IMR-90 (cell line): ENCODE data around the gene TUBGCP3. TPM values are rescaled to one million over a fixed set of nuclear protein-coding genes. Genes with fewer than 3 reads are reported as not detected.

Source experiments
- ATAC-seq: fragments of 200-7000 bp; cut with Tn5 transposase; 2 replicates; pipeline ENCODE4 v1.9.1; 2020; ENCODE audit warnings: low read depth, mild to moderate bottlenecking, moderate library complexity
- BruUV-seq: library from RNA; stranded (reverse); fragments of 400-500 nt; replicated peaks from 2 replicates; lab custom pipeline; 2021; lab: Mats Ljungman, UMichigan
- CTCF ChIA-PET: fragments of 300-600 bp; formaldehyde crosslinking; extraction: SDS; loops from one replicate; lab custom pipeline; 2021; ENCODE audit warnings: antibody characterized with exemption; lab: Yijun Ruan, JAX
- POLR2A ChIA-PET: fragments of 300-600 bp; sonication (Branson Sonifier 250); formaldehyde crosslinking; loops from one replicate; lab custom pipeline; 2022; ENCODE audit warnings: antibody characterized with exemption; ENCODE audit not compliant: unreplicated experiment; lab: Charles Lee
- DNase-seq: peaks from one replicate; pipeline ENCODE4 v3.0.0; 2013
- H2AFZ ChIP-seq: replicated peaks from 2 replicates; pipeline ENCODE3; 2013; ENCODE audit warnings: low read length, mild to moderate bottlenecking; ENCODE audit not compliant: poor library complexity
- H2AK5ac ChIP-seq: 2 replicates; pipeline ENCODE4 v1.6.1; 2013; ENCODE audit warnings: low read depth, low read length, inconsistent platforms
- H2AK9ac ChIP-seq: replicated peaks from 2 replicates; pipeline ENCODE3; 2013; ENCODE audit warnings: mild to moderate bottlenecking, low read depth, low read length, moderate library complexity; ENCODE audit not compliant: poor library complexity
- H2BK120ac ChIP-seq: 2 replicates; pipeline ENCODE4 v1.6.1; 2013; ENCODE audit warnings: low read depth, low read length, inconsistent platforms
- H2BK15ac ChIP-seq: 3 replicates; pipeline ENCODE4 v1.6.1; 2013; ENCODE audit warnings: low read depth, low read length, inconsistent platforms
- H2BK20ac ChIP-seq: 2 replicates; pipeline ENCODE4 v1.6.1; 2013; ENCODE audit warnings: low read depth, mild to moderate bottlenecking, inconsistent platforms, low read length, moderate library complexity
- H2BK5ac ChIP-seq: 2 replicates; pipeline ENCODE4 v1.6.1; 2013; ENCODE audit warnings: mild to moderate bottlenecking, low read depth, low read length, inconsistent platforms; ENCODE audit not compliant: poor library complexity, severe bottlenecking
- H3K14ac ChIP-seq: replicated peaks from 2 replicates; pipeline ENCODE4 v1.6.1; 2013; ENCODE audit warnings: low read depth, low read length, inconsistent platforms
- H3K18ac ChIP-seq: 2 replicates; pipeline ENCODE4 v1.6.1; 2013; ENCODE audit warnings: low read depth, low read length, control low read depth
- H3K23ac ChIP-seq: 2 replicates; pipeline ENCODE4 v1.6.1; 2013; ENCODE audit warnings: low read depth, low read length, inconsistent platforms
- H3K27ac ChIP-seq: 2 replicates; pipeline ENCODE4 v1.5.1; 2013; ENCODE audit warnings: mild to moderate bottlenecking, control low read depth, low read length; ENCODE audit not compliant: insufficient read depth
- H3K27me3 ChIP-seq: 2 replicates; pipeline ENCODE4 v1.6.1; 2013; ENCODE audit warnings: low read length; ENCODE audit not compliant: control insufficient read depth, insufficient read depth
- H3K36me3 ChIP-seq: 2 replicates; pipeline ENCODE4 v1.6.1; 2013; ENCODE audit warnings: low read length, mixed read lengths; ENCODE audit not compliant: control insufficient read depth, insufficient read depth
- H3K4ac ChIP-seq: 2 replicates; pipeline ENCODE4 v1.6.1; 2013; ENCODE audit warnings: low read depth, low read length, inconsistent platforms
- H3K4me1 ChIP-seq: 2 replicates; pipeline ENCODE4 v1.6.1; 2013; ENCODE audit warnings: low read length, mixed read lengths; ENCODE audit not compliant: control insufficient read depth, insufficient read depth
- H3K4me2 ChIP-seq: 2 replicates; pipeline ENCODE4 v1.6.1; 2013; ENCODE audit warnings: low read depth, mild to moderate bottlenecking, control low read depth, low read length, moderate library complexity
- H3K4me3 ChIP-seq: 2 replicates; pipeline ENCODE4 v1.5.1; 2013; ENCODE audit warnings: low read depth, mild to moderate bottlenecking, control low read depth, low read length, moderate library complexity; ENCODE audit not compliant: insufficient read depth
- H3K56ac ChIP-seq: 2 replicates; pipeline ENCODE4 v1.6.1; 2013; ENCODE audit warnings: low read length, inconsistent platforms; ENCODE audit not compliant: insufficient read depth; ENCODE audit errors: extremely low read depth
- H3K79me1 ChIP-seq, 2 experiments: 2 replicates each; pipeline ENCODE4 v1.6.1; 2013; ENCODE audit warnings: low read length in 2 of 2, inconsistent platforms in 1 of 2, low read depth in 1 of 2
- H3K9ac ChIP-seq: 2 replicates; pipeline ENCODE4 v1.6.1; 2013; ENCODE audit warnings: low read depth, low read length, control low read depth
- H3K9me1 ChIP-seq: 2 replicates; pipeline ENCODE4 v1.6.1; 2013; ENCODE audit warnings: low read length, inconsistent platforms; ENCODE audit not compliant: insufficient read depth
- H3K9me3 ChIP-seq: 2 replicates; pipeline ENCODE4 v1.6.1; 2013; ENCODE audit warnings: low read length; ENCODE audit not compliant: control insufficient read depth, insufficient read depth
- H4K20me1 ChIP-seq: 2 replicates; pipeline ENCODE4 v1.6.1; 2013; ENCODE audit warnings: low read length, inconsistent platforms; ENCODE audit not compliant: insufficient read depth
- H4K5ac ChIP-seq: 2 replicates; pipeline ENCODE4 v1.6.1; 2013; ENCODE audit warnings: mild to moderate bottlenecking, low read depth, low read length, control low read depth
- H4K8ac ChIP-seq, 2 experiments: 2 replicates each; pipeline ENCODE4 v1.6.1; 2013; ENCODE audit warnings: low read depth in 2 of 2, low read length in 2 of 2, control low read depth in 1 of 2, inconsistent platforms in 1 of 2
- H4K91ac ChIP-seq: 2 replicates; pipeline ENCODE4 v1.6.1; 2013; ENCODE audit warnings: low read depth, low read length, inconsistent platforms; ENCODE audit not compliant: insufficient read depth
- BHLHE40 ChIP-seq: fragments of 150-350 bp; IDR thresholded peaks from 2 replicates; pipeline ENCODE4 v1.6.1; 2016; ENCODE audit warnings: mild to moderate bottlenecking, low read depth, low read length
- SMC3 ChIP-seq: fragments of 150-350 bp; IDR thresholded peaks from 2 replicates; pipeline ENCODE4 v1.6.1; 2016; ENCODE audit warnings: low read depth, mild to moderate bottlenecking, antibody characterized with exemption, low read length, moderate library complexity
- WGBS, 2 experiments: methylation state at CpG; one replicate each; pipeline versions ENCODE4 v1.1.5 to v1.1.7; 2013; ENCODE audit warnings: missing lambda C conversion rate in 2 of 2; ENCODE audit not compliant: insufficient read length in 1 of 2; ENCODE audit errors: extremely low coverage in 2 of 2; 5-methylcytosine and 5-hydroxymethylcytosine counted together
- dilution Hi-C: fragments of 300-500 bp; cut with HindIII; formaldehyde crosslinking; loops from one replicate; pipeline ENCODE4 v1.14.3; 2018; ENCODE audit warnings: low sequenced_read_pairs; ENCODE audit not compliant: unreplicated experiment
- in situ Hi-C: fragments of 300-500 bp; cut with MboI; formaldehyde crosslinking; loops from 3 replicates; pipeline ENCODE4 v1.14.3; 2019; ENCODE audit warnings: low sequenced_read_pairs, inconsistent platforms, mixed read lengths
- intact Hi-C: fragments of 100-400 bp; cut with micrococcal nuclease; formaldehyde crosslinking; loops from 2 replicates; pipeline ENCODE4 v1.10.0; 2022
- polyA plus RNA-seq, 3 experiments: library from polyadenylated mRNA; depleted of rRNA; stranded (reverse); fragments of >200 nt; gene quantifications; 2 replicates each; pipeline ENCODE4 v1.2.3, GENCODE V29; 2012; ENCODE audit warnings: low replicate concordance in 1 of 3
- total RNA-seq: library from RNA; depleted of rRNA; stranded (reverse); fragments of >200 nt; gene quantifications from 2 replicates; pipeline ENCODE4 v1.2.3, GENCODE V29; 2012
- TF ChIP-seq, protein P1 (sequence below): fragments of 150-350 bp; IDR thresholded peaks from 2 replicates; pipeline ENCODE4 v1.6.1; 2017; ENCODE audit warnings: mild to moderate bottlenecking, antibody characterized with exemption, low read length, low read depth

Gene TUBGCP3
- total and polyA plus RNA-seq, 2 of the 4 experiments (the other 2 are of a cell fraction) = 16.0 to 17.8 TPM

GRCh38 chr13:112473818-112474217 is 114.1 kb downstream of the TUBGCP3 start:
- no peak overlapping the region for H3K27ac ChIP-seq
- no peak overlapping the region for H2AK5ac ChIP-seq
- no peak overlapping the region for H3K9ac ChIP-seq
- H3K9me3 ChIP-seq = no peaks in the 10 kb centered on the region
- H3K23ac ChIP-seq = no peak overlapping the region
- no peaks in the 10 kb centered on the region for H4K20me1 ChIP-seq
- in situ Hi-C loops = no loop called here
- H2BK20ac ChIP-seq = no peak overlapping the region
- H2BK120ac ChIP-seq = no peak overlapping the region
- no peaks in the 10 kb centered on the region for H3K79me1 ChIP-seq
- BruUV-seq = no TSS peak
- H2BK5ac ChIP-seq = no peak overlapping the region
- CTCF ChIA-PET = no interaction called here
- ATAC-seq (no peak), DNase-seq (no peak)
- no peaks in the 10 kb centered on the region for H3K36me3 ChIP-seq
- H4K8ac ChIP-seq = no peak overlapping the region
- H2BK15ac ChIP-seq = no peak overlapping the region
- H4K91ac ChIP-seq = no peak overlapping the region
- TF ChIP-seq, protein P1, sequence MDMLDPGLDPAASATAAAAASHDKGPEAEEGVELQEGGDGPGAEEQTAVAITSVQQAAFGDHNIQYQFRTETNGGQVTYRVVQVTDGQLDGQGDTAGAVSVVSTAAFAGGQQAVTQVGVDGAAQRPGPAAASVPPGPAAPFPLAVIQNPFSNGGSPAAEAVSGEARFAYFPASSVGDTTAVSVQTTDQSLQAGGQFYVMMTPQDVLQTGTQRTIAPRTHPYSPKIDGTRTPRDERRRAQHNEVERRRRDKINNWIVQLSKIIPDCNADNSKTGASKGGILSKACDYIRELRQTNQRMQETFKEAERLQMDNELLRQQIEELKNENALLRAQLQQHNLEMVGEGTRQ = no peak
- TF ChIP-seq SMC3 (no peak), BHLHE40 (no peak)
- dilution Hi-C loops = no loop called here
- H3K9me1 ChIP-seq = no peaks in the 10 kb centered on the region
- no peaks in the 10 kb centered on the region for H3K4me1 ChIP-seq
- no peak overlapping the region for H3K56ac ChIP-seq
- H2AK9ac ChIP-seq = no peak overlapping the region
- no peak overlapping the region for H3K4me3 ChIP-seq
- no CpG with 5 or more reads among the region's 5 CpGs for WGBS, 2 experiments
- H3K4ac ChIP-seq = no peak overlapping the region
- no peak overlapping the region for H3K4me2 ChIP-seq
- no peak overlapping the region for H3K18ac ChIP-seq
- H2AFZ ChIP-seq = no peak overlapping the region
- no peaks in the 10 kb centered on the region for H3K27me3 ChIP-seq
- POLR2A ChIA-PET = no interaction called here
- intact Hi-C loops = no loop called here
- no peak overlapping the region for H4K5ac ChIP-seq
- no peak overlapping the region for H3K14ac ChIP-seq
